Astrocyte (in vitro differentiated cells and primary cell): ENCODE measurements around the gene PTPN1. TPM values are rescaled to one million over a fixed set of nuclear protein-coding genes. Genes with fewer than 3 reads are reported as not detected.

Experiments
- DNase-seq: peaks from one replicate; pipeline ENCODE4 v3.0.0-alpha.2; 2010; ENCODE audit warnings: low read depth
- FAIRE-seq: peaks from 2 replicates; lab custom pipeline; 2011; peaks lifted over from hg19 to GRCh38; lab: Jason Lieb, UNC
- H2AFZ ChIP-seq: 2 replicates; pipeline ENCODE4 v1.6.0; 2012; ENCODE audit warnings: low read depth, low read length, inconsistent platforms
- H3K27ac ChIP-seq: 2 replicates; pipeline ENCODE4 v1.5.1; 2011; ENCODE audit warnings: low read depth, low read length, inconsistent platforms
- H3K27me3 ChIP-seq: 2 replicates; pipeline ENCODE4 v1.6.0; 2011; ENCODE audit warnings: low read length, inconsistent platforms; ENCODE audit not compliant: insufficient read depth
- H3K36me3 ChIP-seq: 2 replicates; pipeline ENCODE4 v1.5.1; 2011; ENCODE audit warnings: low read length, inconsistent platforms; ENCODE audit not compliant: insufficient read depth
- H3K4me1 ChIP-seq: 2 replicates; pipeline ENCODE4 v1.5.1; 2011; ENCODE audit warnings: low read length, inconsistent platforms; ENCODE audit not compliant: insufficient read depth
- H3K4me2 ChIP-seq: 2 replicates; pipeline ENCODE4 v1.6.0; 2012; ENCODE audit warnings: low read length, inconsistent platforms
- H3K4me3 ChIP-seq: 2 replicates; pipeline ENCODE4 v1.5.1; 2011; ENCODE audit warnings: low read depth, mild to moderate bottlenecking, low read length, inconsistent platforms; ENCODE audit not compliant: insufficient read depth
- H3K79me2 ChIP-seq: 2 replicates; pipeline ENCODE4 v1.6.0; 2012; ENCODE audit warnings: mild to moderate bottlenecking, low read length, inconsistent platforms; ENCODE audit not compliant: insufficient read depth
- H3K9ac ChIP-seq: 2 replicates; pipeline ENCODE4 v1.6.0; 2012; ENCODE audit warnings: mild to moderate bottlenecking, low read length, inconsistent platforms
- H3K9me3 ChIP-seq: 2 replicates; pipeline ENCODE4 v1.5.1; 2012; ENCODE audit warnings: low read depth, mild to moderate bottlenecking, low read length, inconsistent platforms; ENCODE audit not compliant: insufficient read depth
- H4K20me1 ChIP-seq: 2 replicates; pipeline ENCODE4 v1.6.0; 2012; ENCODE audit warnings: low read length, inconsistent platforms; ENCODE audit not compliant: insufficient read depth
- H3K27ac Mint-ChIP-seq: one replicate; pipeline ENCODE4 v1.8.0; 2021; ENCODE audit warnings: mild to moderate bottlenecking, mixed read lengths; ENCODE audit not compliant: unreplicated experiment
- H3K27me3 Mint-ChIP-seq: one replicate; pipeline ENCODE4 v1.8.0; 2021; ENCODE audit warnings: low read depth, mixed read lengths; ENCODE audit not compliant: unreplicated experiment
- H3K36me3 Mint-ChIP-seq: one replicate; pipeline ENCODE4 v1.8.0; 2021; ENCODE audit warnings: low read depth, mixed read lengths; ENCODE audit not compliant: unreplicated experiment
- H3K4me1 Mint-ChIP-seq: one replicate; pipeline ENCODE4 v1.8.0; 2021; ENCODE audit warnings: low read depth, mixed read lengths; ENCODE audit not compliant: unreplicated experiment
- H3K4me3 Mint-ChIP-seq: one replicate; pipeline ENCODE4 v1.8.0; 2021; ENCODE audit warnings: mild to moderate bottlenecking, moderate library complexity, mixed read lengths; ENCODE audit not compliant: unreplicated experiment
- H3K9me3 Mint-ChIP-seq: one replicate; pipeline ENCODE4 v1.8.0; 2021; ENCODE audit warnings: mild to moderate bottlenecking, mixed read lengths; ENCODE audit not compliant: unreplicated experiment
- CTCF ChIP-seq: IDR thresholded peaks from 2 replicates; pipeline ENCODE4 v1.5.1; 2011; ENCODE audit warnings: low read depth, mild to moderate bottlenecking, inconsistent platforms, low read length, moderate library complexity; ENCODE audit not compliant: insufficient read depth
- EZH2 ChIP-seq: IDR thresholded peaks from 2 replicates; pipeline ENCODE4 v1.6.1; 2012; ENCODE audit warnings: mild to moderate bottlenecking, low read length, inconsistent platforms; ENCODE audit not compliant: insufficient read depth
- total RNA-seq: library from RNA; stranded (reverse); gene quantifications from 2 replicates; pipeline ENCODE4 v1.2.1, GENCODE V29; 2021

PTPN1 gene
- total RNA-seq, 1 donor from 2014 or later: 64.9 TPM

- no peaks in the 10 kb centered on the region for H3K9me3 Mint-ChIP-seq
- no peaks in the 10 kb centered on the region for H3K36me3 ChIP-seq
- H3K36me3 Mint-ChIP-seq: peaks cover 5% of the 10 kb centered on the region
- no peak overlapping the region for H3K9ac ChIP-seq
- no peaks in the 10 kb centered on the region for H3K9me3 ChIP-seq
- H3K27me3 Mint-ChIP-seq: no peaks in the 10 kb centered on the region
- H3K4me1 ChIP-seq: peaks cover 14% of the 10 kb centered on the region
- DNase-seq: no peak
- no peak overlapping the region for H3K4me3 ChIP-seq
- H3K4me1 Mint-ChIP-seq: peaks cover 18% of the 10 kb centered on the region
- H3K4me2 ChIP-seq: no peak overlapping the region
- no peak overlapping the region for H3K27ac ChIP-seq
- no peaks in the 10 kb centered on the region for H3K27me3 ChIP-seq
- H3K79me2 ChIP-seq: peaks cover 99% of the 10 kb centered on the region
- no peak overlapping the region for H3K27ac Mint-ChIP-seq
- no peak overlapping the region for H3K4me3 Mint-ChIP-seq
- FAIRE-seq: no peak
- TF ChIP-seq EZH2 (no peak), CTCF (no peak)
- H2AFZ ChIP-seq: no peak overlapping the region
- peaks cover 90% of the 10 kb centered on the region for H4K20me1 ChIP-seq
These were observed 17.0 kb downstream of the PTPN1 start for GRCh38 chr20:50527068-50527605.

GRCh38 chr20:50528129-50528528, 17.9 kb downstream of the PTPN1 start:
- Histone ChIP-seq H2AFZ (no peak overlapping the region), H3K27me3 (no peaks in the 10 kb centered on the region), H3K27ac (no peak overlapping the region), H3K79me2 (peaks cover 99% of the 10 kb centered on the region), H4K20me1 (peaks cover 90% of the 10 kb centered on the region), H3K9me3 (no peaks in the 10 kb centered on the region), H3K9ac (no peak overlapping the region), H3K36me3 (no peaks in the 10 kb centered on the region), H3K4me1 (peaks cover 21% of the 10 kb centered on the region), H3K4me2 (no peak overlapping the region), H3K4me3 (no peak overlapping the region)
- TF ChIP-seq CTCF: no peak
- TF ChIP-seq EZH2: no peak
- DNase-seq (no peak), FAIRE-seq (no peak)
- H3K9me3 Mint-ChIP-seq: no peaks in the 10 kb centered on the region
- no peak overlapping the region for H3K27ac Mint-ChIP-seq
- H3K4me1 Mint-ChIP-seq: peaks cover 18% of the 10 kb centered on the region
- H3K4me3 Mint-ChIP-seq: no peak overlapping the region
- no peaks in the 10 kb centered on the region for H3K27me3 Mint-ChIP-seq
- H3K36me3 Mint-ChIP-seq: peaks cover 3% of the 10 kb centered on the region

GRCh38 chr20:50528804-50529351, 18.7 kb downstream of the PTPN1 start:
- H3K9ac ChIP-seq: no peak overlapping the region
- no peak overlapping the region for H3K27ac Mint-ChIP-seq

More at GRCh38 chr20:50528804-50529351, 18.7 kb downstream of the PTPN1 start:
- Histone ChIP-seq H3K9me3 (no peaks in the 10 kb centered on the region), H2AFZ (no peak overlapping the region), H4K20me1 (peaks cover 90% of the 10 kb centered on the region), H3K36me3 (no peaks in the 10 kb centered on the region), H3K27me3 (no peaks in the 10 kb centered on the region), H3K79me2 (peaks cover 99% of the 10 kb centered on the region), H3K4me2 (no peak overlapping the region), H3K27ac (no peak overlapping the region), H3K4me3 (no peak overlapping the region), H3K4me1 (peaks cover 26% of the 10 kb centered on the region)
- Mint-ChIP-seq H3K4me3 (no peak overlapping the region), H3K9me3 (no peaks in the 10 kb centered on the region), H3K36me3 (no peaks in the 10 kb centered on the region), H3K27me3 (no peaks in the 10 kb centered on the region), H3K4me1 (peaks cover 22% of the 10 kb centered on the region)
- DNase-seq (peak; percentile 64), FAIRE-seq (no peak)
- TF ChIP-seq EZH2 (no peak), CTCF (no peak)
